PC-9 (cell line): ENCODE results near the gene CLASRP. TPM values are rescaled to one million over a fixed set of nuclear protein-coding genes. Genes with fewer than 3 reads are reported as not detected.
"Not testable (repeated sequence)": the region's sequence is repeated elsewhere in the genome, so short reads cannot be mapped to it uniquely, and the experiment has no call there.

Experiments used
- BruUV-seq: library from RNA; stranded (reverse); fragments of 400-500 nt; replicated peaks from 2 replicates; lab custom pipeline; 2021; lab: Mats Ljungman, UMichigan
- CTCF ChIA-PET: fragments of 300-600 bp; sonication (Branson Sonifier 250); formaldehyde crosslinking; loops from one replicate; lab custom pipeline; 2022; ENCODE audit warnings: antibody characterized with exemption; lab: Charles Lee
- POLR2A ChIA-PET: fragments of 300-600 bp; sonication (Branson Sonifier 250); formaldehyde crosslinking; loops from one replicate; lab custom pipeline; 2022; ENCODE audit warnings: antibody characterized with exemption; ENCODE audit not compliant: unreplicated experiment; lab: Charles Lee
- DNase-seq, 2 experiments: peaks; one replicate each; pipeline versions ENCODE4 v3.0.0 to v3.0.0-alpha.2; 2015 to 2022; ENCODE audit warnings: mixed read lengths in 1 of 2
- H2AFZ ChIP-seq: fragments of 200-600 bp; sonication (generic); 2 replicates; pipeline ENCODE4 v1.8.1; 2017; ENCODE audit warnings: antibody characterized with exemption
- H3F3A ChIP-seq: fragments of 200-600 bp; sonication (generic); 2 replicates; pipeline ENCODE4 v1.8.1; 2017; ENCODE audit warnings: antibody characterized with exemption, mild to moderate bottlenecking, low read depth; ENCODE audit not compliant: insufficient read depth
- H3K27ac ChIP-seq: fragments of 200-600 bp; sonication (generic); 2 replicates; pipeline ENCODE4 v1.6.1; 2016; ENCODE audit warnings: mixed run types
- H3K27me3 ChIP-seq: fragments of 200-600 bp; sonication (generic); 2 replicates; pipeline ENCODE4 v1.6.1; 2016; ENCODE audit warnings: low read depth, mixed run types; ENCODE audit not compliant: insufficient read depth
- H3K36me3 ChIP-seq: fragments of 200-600 bp; sonication (generic); 2 replicates; pipeline ENCODE4 v1.6.1; 2016; ENCODE audit warnings: low read depth, mixed run types
- H3K4me1 ChIP-seq: fragments of 200-600 bp; sonication (generic); replicated peaks from 2 replicates; pipeline ENCODE4 v1.6.1; 2016; ENCODE audit warnings: mixed run types; ENCODE audit not compliant: insufficient read depth
- H3K4me2 ChIP-seq: fragments of 200-600 bp; sonication (generic); 2 replicates; pipeline ENCODE4 v1.6.1; 2017; ENCODE audit warnings: mixed run types
- H3K4me3 ChIP-seq: fragments of 200-600 bp; sonication (generic); 2 replicates; pipeline ENCODE4 v1.6.1; 2016; ENCODE audit warnings: mixed run types
- H3K79me2 ChIP-seq: fragments of 200-600 bp; sonication (generic); 2 replicates; pipeline ENCODE4 v1.6.1; 2017; ENCODE audit warnings: low read depth, mixed run types
- H3K9me2 ChIP-seq: fragments of 200-600 bp; sonication (generic); 2 replicates; pipeline ENCODE4 v1.8.1; 2017; ENCODE audit warnings: mild to moderate bottlenecking; ENCODE audit not compliant: insufficient read depth
- H3K9me3 ChIP-seq: fragments of 200-600 bp; sonication (generic); 2 replicates; pipeline ENCODE4 v1.8.1; 2016; ENCODE audit warnings: low read depth; ENCODE audit not compliant: insufficient read depth
- H4K20me1 ChIP-seq: fragments of 200-600 bp; sonication (generic); 2 replicates; pipeline ENCODE4 v1.8.1; 2017; ENCODE audit not compliant: insufficient read depth
- CTCF ChIP-seq: fragments of 200-600 bp; sonication (generic); conservative IDR thresholded peaks from 2 replicates; pipeline ENCODE4 v1.6.1; 2017; ENCODE audit warnings: mixed run types, antibody characterized with exemption, mild to moderate bottlenecking, moderate library complexity
- EZH2 ChIP-seq: fragments of 200-600 bp; sonication (generic); IDR thresholded peaks from 2 replicates; pipeline ENCODE4 v1.8.0; 2017; ENCODE audit warnings: antibody characterized with exemption, low read depth
- intact Hi-C: fragments of 100-400 bp; cut with micrococcal nuclease; formaldehyde crosslinking; loops from one replicate; pipeline ENCODE4 v1.10.0; 2022; ENCODE audit not compliant: unreplicated experiment
- total RNA-seq: library from RNA; stranded (reverse); gene quantifications from 2 replicates; pipeline ENCODE4 v1.2.3, GENCODE V29; 2021

The CLASRP gene
- total RNA-seq, 1 experiment from 2014 or later: 76.8 TPM

- no peak overlapping the region for H2AFZ ChIP-seq
- DNase-seq: no peak
- no TSS peak for BruUV-seq
- H3K9me3 ChIP-seq: no peaks in the 10 kb centered on the region
- H3K27ac ChIP-seq: no peak overlapping the region
- H3K4me3 ChIP-seq: no peak overlapping the region
- POLR2A ChIA-PET: no interaction called here
- no peak overlapping the region for H3K4me2 ChIP-seq
- H3F3A ChIP-seq: no peaks in the 10 kb centered on the region
- CTCF ChIA-PET: no interaction called here
- H3K27me3 ChIP-seq: no peaks in the 10 kb centered on the region
- H3K79me2 ChIP-seq: peaks cover 87% of the 10 kb centered on the region
- TF ChIP-seq EZH2 (no peak), CTCF (no peak)
- no peaks in the 10 kb centered on the region for H3K4me1 ChIP-seq
- H4K20me1 ChIP-seq: peaks cover 87% of the 10 kb centered on the region
- no peaks in the 10 kb centered on the region for H3K36me3 ChIP-seq
- no peaks in the 10 kb centered on the region for H3K9me2 ChIP-seq
- intact Hi-C loops: no loop called here
Observed at GRCh38 chr19:45104658-45105349, 66.0 kb downstream of the CLASRP start.

GRCh38 chr19:45106363-45106762 is 67.5 kb downstream of the CLASRP start:
- H2AFZ ChIP-seq, H3K4me2 ChIP-seq, H3K4me3 ChIP-seq, BruUV-seq, H3F3A ChIP-seq, intact Hi-C loops, H3K4me1 ChIP-seq, H3K9me2 ChIP-seq, H3K9me3 ChIP-seq, H3K27me3 ChIP-seq, H3K36me3 ChIP-seq, DNase-seq, H3K27ac ChIP-seq, POLR2A ChIA-PET: not testable (repeated sequence)
- CTCF ChIA-PET: interaction anchor here (0.6 kb wide), 1 partner anchor 9 kb away, joined by 3 read pairs; no protein-coding TSS in a partner anchor
- H3K79me2 ChIP-seq: peaks cover 82% of the 10 kb centered on the region
- H4K20me1 ChIP-seq: peaks cover 77% of the 10 kb centered on the region

GRCh38 chr19:45107621-45108150 is 68.8 kb downstream of the CLASRP start:
- no TSS peak for BruUV-seq
- no peak overlapping the region for H2AFZ ChIP-seq
- peaks cover 78% of the 10 kb centered on the region for H4K20me1 ChIP-seq
- no peaks in the 10 kb centered on the region for H3K27me3 ChIP-seq
- intact Hi-C loops: no loop called here
- peaks cover 82% of the 10 kb centered on the region for H3K79me2 ChIP-seq
- CTCF ChIA-PET: no interaction called here
- H3K4me1 ChIP-seq: peaks cover 8% of the 10 kb centered on the region
- POLR2A ChIA-PET: interaction anchor here (0.7 kb wide), 1 partner anchor 16 kb away, joined by 3 read pairs; no protein-coding TSS in a partner anchor
- no peak for TF ChIP-seq EZH2
- H3K9me2 ChIP-seq: no peaks in the 10 kb centered on the region
- no peak overlapping the region for H3K4me2 ChIP-seq
- no peaks in the 10 kb centered on the region for H3K9me3 ChIP-seq
- H3K27ac ChIP-seq: no peak overlapping the region
- no peak for DNase-seq
- no peaks in the 10 kb centered on the region for H3F3A ChIP-seq
- no peaks in the 10 kb centered on the region for H3K36me3 ChIP-seq
- H3K4me3 ChIP-seq: no peak overlapping the region

- ChIA-PET CTCF (no interaction called here), POLR2A (no interaction called here)
- DNase-seq: no peak
- no peaks in the 10 kb centered on the region; the same call in 1 of the 2 replicates for H3F3A ChIP-seq
- no peak overlapping the region for H3K4me2 ChIP-seq
- H3K36me3 ChIP-seq: no peaks in the 10 kb centered on the region
- peaks cover 86% of the 10 kb centered on the region for H3K79me2 ChIP-seq
- H3K4me3 ChIP-seq: no peak overlapping the region
- TF ChIP-seq EZH2 (no peak), CTCF (no peak)
- H3K4me1 ChIP-seq: peaks cover 26% of the 10 kb centered on the region
- no peaks in the 10 kb centered on the region for H3K9me3 ChIP-seq
- no TSS peak for BruUV-seq
- H3K27ac ChIP-seq: no peak overlapping the region
- intact Hi-C loops: no loop called here
- H2AFZ ChIP-seq: no peak overlapping the region
- no peaks in the 10 kb centered on the region for H3K27me3 ChIP-seq
- H3K9me2 ChIP-seq: no peaks in the 10 kb centered on the region
- H4K20me1 ChIP-seq: peaks cover 80% of the 10 kb centered on the region
Observed at GRCh38 chr19:45110851-45111266, 72.0 kb downstream of the CLASRP start.
